Measurements from ENCODE around the gene STARD4. TPM values are rescaled to one million over a fixed set of nuclear protein-coding genes. Genes with fewer than 3 reads are reported as not detected.

STARD4 gene
- total and polyA plus RNA-seq, 9 of the 15 experiments (the other 6 are each of a cell fraction or from before 2014, with no cell fraction given) = 28.4 to 88.0 (median 34.0) TPM

GRCh38 chr5:111530298-111530740, 18.0 kb upstream of the STARD4 start (continued):
- TF ChIP-seq NCOA2 (IDR thresholded peaks at IDR 0.05; ENCODE audit: partially characterized antibody in 2 of 2) (no peak), SIRT6 (IDR thresholded peaks at IDR 0.05; ENCODE audit: low read depth, low read length) (no peak), NFE2 (IDR thresholded peaks at IDR 0.05; ENCODE audit: low read depth) (peak; percentile 97), ELF1 (tag; IDR thresholded peaks at IDR 0.05) (no peak), TEAD1 (CRISPR knock-in tag; IDR thresholded peaks at IDR 0.05) (peak; percentile 87 to 88; a peak in 3 of 4 replicates), HOXB6 (CRISPR knock-in tag; IDR thresholded peaks at IDR 0.05; ENCODE audit: borderline replicate concordance) (no peak), NFRKB (IDR thresholded peaks at IDR 0.05; ENCODE audit: low read depth) (peak; percentile 89), NR4A1 (CRISPR knock-in tag; IDR thresholded peaks at IDR 0.05) (no peak), NR4A1 (tag; IDR thresholded peaks at IDR 0.05) (no peak), HMG20B (CRISPR knock-in tag; IDR thresholded peaks at IDR 0.05) (no peak), SMAD2 (IDR thresholded peaks at IDR 0.05; ENCODE audit: low read depth, low read length) (no peak), SIN3A (IDR thresholded peaks at IDR 0.05; ENCODE audit: borderline replicate concordance in 2 of 2, control insufficient read depth in 1 of 2, low read depth in 2 of 2, low read length in 2 of 2) (no peak), TCFL5 (CRISPR knock-in tag; conservative IDR thresholded peaks at IDR 0.05) (no peak), THAP7 (CRISPR knock-in tag; IDR thresholded peaks at IDR 0.05) (no peak), ZHX1 (conservative IDR thresholded peaks at IDR 0.05; ENCODE audit: low read length) (no peak), ZZZ3 (IDR thresholded peaks at IDR 0.05) (no peak), TFAP4 (CRISPR knock-in tag; IDR thresholded peaks at IDR 0.05; ENCODE audit: borderline replicate concordance) (0 out of 2 replicates have a peak, but pooled peaks have one; percentile 14), ZNF518B (CRISPR knock-in tag; IDR thresholded peaks at IDR 0.05) (no peak), ZNF511 (CRISPR knock-in tag; IDR thresholded peaks at IDR 0.05) (no peak), RNF2 (IDR thresholded peaks at IDR 0.05) (peak; percentile 67), RBM39 (optimal IDR thresholded peaks at IDR 0.05; ENCODE audit: low read depth, low read length) (no peak), SREBF1 (IDR thresholded peaks at IDR 0.05; ENCODE audit: borderline replicate concordance, low read depth, low read length) (no peak)

All from K562 (cell line).